GM21423 (cell line): ENCODE data around the gene GABPB1.
A peak's percentile ranks its signal among the peaks of the same experiment; 100 is the strongest.
"Not testable (repeated sequence)": the region's sequence is repeated elsewhere in the genome, so short reads cannot be mapped to it uniquely, and the experiment has no call there.

Experiments used
- ATAC-seq: cut with Tn5 transposase; IDR thresholded peaks from one replicate; pipeline ENCODE4 v1.9.1; 2021; ENCODE audit warnings: mild to moderate bottlenecking, moderate library complexity; ENCODE audit not compliant: unreplicated experiment

Gene GABPB1

GRCh38 chr15:50354838-50355618, at the start of gene GABPB1:
GABPB1 (minus strand) TSS chr15:50355198; CDS start chr15:50309798, 45,400 bp downstream.
- peak; percentile 46 for ATAC-seq

- ATAC-seq, result not testable (repeated sequence)
These were observed 36.6 kb upstream of the GABPB1 start for GRCh38 chr15:50391561-50391960.

- ATAC-seq, result peak; percentile 89
These were observed 35.7 kb upstream of the GABPB1 start for GRCh38 chr15:50390554-50391264.

GRCh38 chr15:50382408-50382807, 27.4 kb upstream of the GABPB1 start:
- not testable (repeated sequence) for ATAC-seq

- ATAC-seq, result no peak
These were observed 26.4 kb upstream of the GABPB1 start for GRCh38 chr15:50381438-50381837.

GRCh38 chr15:50380089-50380488, 25.1 kb upstream of the GABPB1 start:
- ATAC-seq, result no peak

GRCh38 chr15:50379413-50379812, 24.4 kb upstream of the GABPB1 start:
- not testable (repeated sequence) for ATAC-seq

- no peak for ATAC-seq
These were observed 23.8 kb upstream of the GABPB1 start for GRCh38 chr15:50378776-50379175.

GRCh38 chr15:50377867-50378751, 23.1 kb upstream of the GABPB1 start:
- peak; percentile 99 for ATAC-seq

- not testable (repeated sequence) for ATAC-seq
These were observed 14.6 kb upstream of the GABPB1 start for GRCh38 chr15:50369564-50369963.

- ATAC-seq, result no peak
These were observed 11.0 kb upstream of the GABPB1 start for GRCh38 chr15:50365971-50366370.

GRCh38 chr15:50365570-50365969, 10.6 kb upstream of the GABPB1 start:
- ATAC-seq, result no peak

- no peak for ATAC-seq
These were observed 8.6 kb upstream of the GABPB1 start for GRCh38 chr15:50363612-50364011.

GRCh38 chr15:50361756-50362155, 6.8 kb upstream of the GABPB1 start:
- ATAC-seq, result no peak

GRCh38 chr15:50358845-50359244, 3.8 kb upstream of the GABPB1 start:
- no peak for ATAC-seq

- ATAC-seq, result no peak
These were observed 982 bp upstream of the GABPB1 start for GRCh38 chr15:50355980-50356379.

GRCh38 chr15:50355619-50355905, 564 bp upstream of the GABPB1 start:
- ATAC-seq, result no peak

- peak; percentile 27 for ATAC-seq
These were observed 792 bp downstream of the GABPB1 start for GRCh38 chr15:50353975-50354837.

GRCh38 chr15:50353251-50353974, 1.6 kb downstream of the GABPB1 start:
- ATAC-seq, result no peak

- ATAC-seq, result no peak
These were observed 4.4 kb downstream of the GABPB1 start for GRCh38 chr15:50350621-50351020.
